Kasumi-1 (cell line): ENCODE data around the gene SLMAP.

ENCODE experiments used
- DNase-seq, 2 experiments: peaks; one replicate each; lab custom pipeline; 2025; lab: John Stamatoyannopoulos, UW

Gene SLMAP

DNA sequence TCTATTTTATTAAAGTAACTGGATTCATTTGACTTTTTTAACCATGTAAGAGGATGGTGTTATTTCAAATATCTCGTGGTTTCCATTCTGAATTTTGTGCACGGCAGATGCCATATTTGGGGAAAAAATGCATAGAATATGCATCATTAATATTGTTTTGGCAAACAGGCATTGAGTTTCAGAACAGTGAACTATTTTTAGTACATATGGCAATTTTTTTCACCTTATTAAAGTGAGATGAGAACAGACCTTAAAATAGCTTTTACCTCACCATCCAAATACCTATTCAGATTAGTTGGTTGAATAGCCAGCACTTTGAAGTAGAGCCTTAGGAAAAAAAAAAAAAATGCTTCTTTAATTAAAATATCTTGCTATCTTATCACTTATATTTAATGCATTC is 134.8 kb downstream of the SLMAP start:
- no peak for DNase-seq

DNA sequence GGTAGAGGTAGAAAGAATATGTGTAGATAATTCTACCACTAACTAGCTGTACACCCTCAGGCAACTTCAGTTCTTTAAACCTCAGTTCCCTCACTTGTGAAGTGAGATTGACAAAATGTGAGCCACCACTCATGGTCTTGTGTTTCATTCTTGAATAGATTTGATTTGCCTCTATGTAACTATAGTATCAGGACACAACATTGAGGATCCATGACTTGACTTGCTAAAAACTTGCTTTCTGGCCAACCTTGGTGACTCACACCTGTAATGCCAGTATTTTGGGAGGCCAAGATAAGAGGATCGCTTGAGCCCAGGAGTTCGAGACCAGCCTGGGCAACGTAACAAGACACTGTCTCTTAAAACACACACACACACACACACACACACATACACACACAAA is 136.3 kb downstream of the SLMAP start:
- no peak for DNase-seq

DNA sequence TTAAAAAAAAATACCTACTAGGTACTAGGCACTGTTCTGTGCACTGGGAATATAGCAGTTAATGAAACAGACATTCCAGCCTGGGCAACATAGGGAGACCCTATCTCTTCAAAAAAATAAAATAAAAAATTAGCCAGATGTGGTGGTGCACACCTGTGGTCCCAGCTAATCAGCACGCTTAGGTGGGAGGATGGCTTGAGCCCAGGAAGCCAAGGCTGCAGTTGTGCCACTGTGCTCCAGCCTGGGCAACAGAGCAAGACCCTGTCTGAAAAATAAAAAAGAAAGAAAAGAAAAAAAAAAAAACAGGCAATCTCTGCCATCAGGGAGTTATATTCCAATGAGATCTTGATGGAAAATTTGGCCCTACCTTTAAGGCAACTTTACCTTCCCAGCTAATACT is 137.0 kb downstream of the SLMAP start:
- no peak for DNase-seq

DNA sequence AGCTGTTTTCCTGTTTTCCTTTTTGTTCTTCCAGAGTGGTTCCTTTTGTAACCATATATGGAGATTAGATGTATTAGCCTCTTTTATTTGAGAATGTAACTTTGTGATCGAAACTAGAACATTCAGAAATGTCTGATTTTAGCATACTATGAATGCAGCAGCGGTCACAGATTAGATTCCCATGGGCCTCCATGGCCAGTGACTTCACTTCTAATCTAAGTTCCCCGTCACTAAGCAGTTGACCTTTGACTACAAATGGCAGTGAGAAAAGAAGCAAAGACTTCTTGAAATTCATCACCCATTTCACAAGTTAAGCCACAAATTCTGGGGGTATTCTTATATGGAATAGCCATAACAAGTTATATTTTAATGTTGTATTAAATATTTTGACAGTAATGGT is 137.6 kb downstream of the SLMAP start:
- DNase-seq = no peak

DNA sequence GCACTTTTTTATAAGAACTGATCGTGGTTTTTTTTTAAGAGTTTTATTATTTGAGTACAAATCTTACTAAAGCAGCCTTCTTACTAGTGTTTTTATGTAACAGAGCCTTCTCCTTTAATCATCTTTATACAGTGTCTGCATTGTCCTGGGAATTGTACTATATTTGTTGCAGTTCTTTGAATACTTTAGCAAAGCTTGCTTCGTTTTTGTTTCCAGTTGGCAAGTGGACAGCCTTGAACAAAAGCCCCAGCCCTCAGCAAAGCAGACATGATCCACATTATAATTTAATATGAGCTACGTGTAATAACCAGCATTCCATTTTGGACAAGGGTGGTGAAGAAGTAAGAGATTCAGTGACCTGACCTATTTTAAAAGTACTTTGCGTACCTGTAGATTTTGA is 139.9 kb downstream of the SLMAP start:
- no peak for DNase-seq

DNA sequence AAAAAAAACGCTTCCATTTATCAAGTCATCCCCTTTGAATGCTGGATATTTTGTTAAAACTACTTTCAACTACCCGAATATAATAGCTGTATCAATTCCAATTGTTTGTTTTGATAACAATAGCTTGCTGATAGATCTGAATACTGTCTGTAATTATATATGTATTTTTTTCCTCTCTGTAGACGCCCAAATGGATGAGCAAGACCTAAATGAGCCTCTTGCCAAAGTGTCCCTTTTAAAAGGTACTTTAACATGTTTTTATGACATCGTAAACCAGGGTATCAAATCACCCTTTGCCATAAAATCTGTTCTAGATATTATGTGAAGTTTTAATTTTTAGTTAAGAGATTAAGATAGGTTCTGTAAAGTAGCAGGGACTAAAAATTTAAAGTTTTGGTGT is 140.6 kb downstream of the SLMAP start:
- no peak for DNase-seq

DNA sequence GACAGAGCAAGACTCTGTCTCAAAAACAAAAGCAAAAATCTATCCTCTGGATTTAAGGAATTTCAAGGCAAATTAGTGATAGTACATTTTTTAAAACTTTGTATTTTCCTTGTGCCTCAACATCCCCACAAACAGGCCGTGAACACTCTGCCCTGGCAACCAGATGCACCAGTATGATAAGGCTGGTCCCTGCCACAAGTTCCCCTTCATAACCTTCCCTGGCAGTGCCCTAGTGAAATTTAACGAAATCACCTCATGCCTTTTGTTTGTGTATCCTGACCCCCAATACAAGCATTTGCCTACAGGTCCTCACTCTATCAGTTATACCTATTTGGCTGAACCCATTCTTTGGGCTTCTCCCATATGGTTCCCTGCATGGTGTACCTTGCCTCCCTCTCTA is 144.7 kb downstream of the SLMAP start:
- DNase-seq = no peak

DNA sequence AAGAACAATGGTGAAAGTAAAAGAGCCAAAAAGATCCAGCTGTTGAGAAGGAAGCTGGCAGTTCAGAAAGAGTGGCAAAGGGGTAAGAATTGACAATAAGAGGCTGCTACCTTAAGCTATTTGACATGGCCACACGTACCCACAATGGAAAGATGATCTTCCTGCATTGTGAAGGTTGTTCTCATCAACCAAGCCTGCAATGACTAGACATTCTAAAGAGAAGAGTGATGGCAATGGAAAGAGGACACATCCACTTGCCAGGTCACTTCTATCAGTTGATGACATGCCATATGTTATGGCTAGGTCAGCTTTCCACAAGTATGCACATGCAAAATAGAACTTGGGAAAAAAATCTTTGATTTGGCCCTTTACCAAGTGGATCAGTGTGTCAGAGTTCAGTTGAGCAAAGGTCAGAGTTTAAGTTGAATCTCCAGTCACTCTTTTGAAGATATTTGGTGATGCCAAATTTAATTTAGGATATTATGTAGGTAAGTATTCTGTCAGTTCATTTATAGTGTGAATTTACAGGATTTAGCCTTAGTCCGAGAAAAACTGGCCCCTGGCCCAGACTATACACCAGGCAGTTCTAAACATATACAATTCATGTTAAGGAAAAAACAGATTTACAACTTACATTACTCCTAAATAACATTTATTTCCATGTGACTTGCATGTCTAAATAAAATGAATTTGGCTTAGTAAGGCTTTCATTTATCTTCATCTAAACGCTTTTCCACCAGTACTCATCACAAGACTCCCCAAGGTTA is 147.2 kb downstream of the SLMAP start:
- no peak for DNase-seq

DNA sequence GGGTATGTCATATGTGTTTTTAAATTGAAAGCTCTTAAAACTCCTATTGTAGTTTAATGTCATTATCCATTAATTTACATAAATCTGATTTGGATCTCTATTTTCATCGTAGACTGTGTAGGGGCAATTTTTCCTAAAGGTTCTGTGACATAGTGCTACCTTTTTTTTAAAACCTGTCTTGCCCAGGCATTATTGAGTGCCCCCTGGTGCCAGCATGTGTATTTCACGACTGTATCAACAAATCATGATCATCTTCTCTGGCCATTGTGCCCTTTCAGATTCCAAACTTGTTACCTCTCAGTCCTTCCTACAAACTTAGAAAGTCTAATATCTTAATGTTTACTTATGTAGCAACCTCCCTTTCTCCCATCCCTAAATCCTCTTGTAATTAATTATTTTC is 154.9 kb downstream of the SLMAP start:
- peak; percentile 18 to 29 for DNase-seq

DNA sequence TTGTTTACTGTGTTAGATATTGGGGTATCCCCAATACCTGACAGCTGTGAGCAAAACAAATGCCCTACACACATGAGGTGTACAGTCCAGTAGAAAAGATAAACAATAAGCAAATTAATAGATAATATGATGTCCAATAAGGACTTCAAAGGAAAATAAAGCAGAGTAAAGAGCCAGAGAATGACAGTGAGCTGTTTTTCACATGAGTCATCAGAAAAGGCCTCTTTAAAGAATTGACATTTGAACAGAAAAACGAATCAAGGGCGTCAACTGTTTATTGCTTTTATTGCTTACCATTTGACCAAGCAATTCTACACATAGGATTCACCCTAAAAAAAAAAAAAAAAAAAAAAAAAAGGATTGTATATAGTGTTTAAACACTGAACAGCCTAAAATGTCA is 155.5 kb downstream of the SLMAP start:
- no peak for DNase-seq

DNA sequence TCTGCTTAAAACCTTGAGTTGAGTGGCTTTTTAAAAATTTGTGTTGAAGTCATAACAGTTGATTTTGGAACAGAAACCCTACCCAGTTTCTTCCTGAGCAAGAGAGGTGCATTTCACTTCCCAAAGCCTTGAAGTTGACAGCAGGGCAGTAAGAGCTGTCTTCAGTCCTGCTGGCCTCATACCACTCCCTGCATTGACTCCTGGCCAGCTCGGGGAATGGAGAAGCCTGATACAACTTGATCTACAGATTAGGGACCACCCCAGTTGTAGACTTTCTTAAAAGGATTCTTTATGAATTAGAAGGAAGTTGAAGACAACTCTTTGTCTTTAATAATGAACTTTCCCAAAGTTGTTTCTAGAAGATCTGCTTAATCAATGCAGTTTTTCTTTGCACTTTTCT is 161.5 kb downstream of the SLMAP start:
- DNase-seq = no peak

DNA sequence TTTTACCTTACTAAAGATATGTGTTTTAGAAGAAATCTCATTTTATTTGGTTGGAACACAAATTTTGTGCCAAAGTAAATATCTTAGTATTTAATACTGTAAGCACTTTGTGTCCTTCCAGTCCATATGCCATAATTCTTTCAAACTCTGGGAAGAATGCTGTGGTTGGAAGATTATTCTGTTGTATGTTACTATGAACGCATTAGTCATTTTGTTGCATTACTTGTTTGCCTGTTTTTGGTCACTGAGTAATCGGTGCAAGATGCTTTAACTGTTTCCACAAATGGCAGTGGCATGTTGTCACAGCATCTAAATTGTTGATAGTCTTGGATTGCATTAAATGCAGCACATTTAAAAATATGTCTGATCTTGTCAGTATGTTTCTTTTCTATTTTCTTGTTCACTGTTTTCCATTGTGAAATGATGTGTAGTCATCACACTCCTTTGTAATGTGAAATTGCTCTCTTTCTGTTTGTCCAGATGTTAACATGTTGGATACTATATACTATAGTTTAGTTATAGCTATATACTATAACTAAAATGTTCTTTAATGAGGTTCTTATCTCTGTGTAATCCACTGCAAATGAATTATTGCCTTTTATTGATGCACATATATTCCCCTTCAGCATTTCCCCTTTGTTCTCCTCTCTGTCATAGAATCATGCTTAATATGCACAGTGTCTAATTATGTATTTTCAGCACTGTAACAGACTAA is 162.2 kb downstream of the SLMAP start:
- no peak for DNase-seq

DNA sequence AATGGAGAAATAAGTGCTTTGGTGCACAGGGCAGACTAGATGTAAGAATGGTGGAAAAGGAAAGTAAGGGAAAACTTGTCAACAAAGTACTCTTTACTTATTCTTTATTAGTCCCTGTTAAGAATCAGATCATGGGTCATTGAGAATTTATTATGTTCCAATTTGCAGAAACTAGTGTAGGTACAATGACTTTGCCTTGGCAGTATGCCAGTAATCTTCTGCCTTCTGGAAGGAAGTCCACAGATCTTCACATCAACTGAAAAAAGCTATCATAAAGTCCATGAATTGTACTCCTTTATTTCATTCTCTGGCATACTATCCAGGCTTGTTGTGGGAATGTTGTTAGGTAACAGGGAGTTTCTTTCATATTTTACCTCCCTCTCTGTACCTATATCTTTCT is 163.9 kb downstream of the SLMAP start:
- peak in 1 of 2 experiments; percentile 7 for DNase-seq

DNA sequence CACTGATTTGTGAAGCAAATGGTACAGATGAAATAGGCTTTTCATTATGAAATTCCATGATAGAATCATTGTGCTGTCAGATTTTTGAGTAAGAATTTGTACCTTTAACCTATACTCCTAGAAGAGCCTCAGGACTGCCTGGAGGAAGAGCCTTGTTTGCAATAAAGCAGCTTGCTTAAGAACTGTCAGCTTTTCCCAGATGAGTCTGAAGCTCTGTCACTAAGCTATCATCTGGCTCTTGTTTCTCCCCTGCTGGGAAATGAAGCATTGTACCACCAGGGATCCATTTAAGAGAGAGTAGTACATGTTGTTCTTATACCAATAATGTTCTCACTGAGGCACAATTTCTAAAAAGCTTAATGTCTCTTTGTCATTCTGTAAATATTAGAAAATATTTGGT is 167.0 kb downstream of the SLMAP start:
- DNase-seq = no peak

DNA sequence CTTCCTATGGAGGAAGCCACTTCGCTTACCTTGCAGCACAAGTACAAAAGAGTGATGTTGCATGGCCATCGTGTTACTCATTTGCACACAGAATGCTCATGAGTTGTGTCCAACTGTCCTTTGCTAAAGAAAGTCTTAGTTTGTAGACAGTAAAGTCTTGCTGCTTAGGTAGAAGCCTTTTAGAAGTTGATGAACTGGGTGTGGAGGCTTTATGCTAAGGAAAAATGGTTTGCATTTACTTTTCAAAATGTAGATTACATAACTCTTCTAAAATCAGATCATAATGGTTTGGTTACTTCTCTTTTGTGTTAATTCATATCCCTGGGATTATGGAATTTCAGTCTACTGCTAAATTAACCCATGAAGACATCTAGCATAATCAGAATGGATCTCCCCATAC is 167.6 kb downstream of the SLMAP start:
- no peak for DNase-seq

DNA sequence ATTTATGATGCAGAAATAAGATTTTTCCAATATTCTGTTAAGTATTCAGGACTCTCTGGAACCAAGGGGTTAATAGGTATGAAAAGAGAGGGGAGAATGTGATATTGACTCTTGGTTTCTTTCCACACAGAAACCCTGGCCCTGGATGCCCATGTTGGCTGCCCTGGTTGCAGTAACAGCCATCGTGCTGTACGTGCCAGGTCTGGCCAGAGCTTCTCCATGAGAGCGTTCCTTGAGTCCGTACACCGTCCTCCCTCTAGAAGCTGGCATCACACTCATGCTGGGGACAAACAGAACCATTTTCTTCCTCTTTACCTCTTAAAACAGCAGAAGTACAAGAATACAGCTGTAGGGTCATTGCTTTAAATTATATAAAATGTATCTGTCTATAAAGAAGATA is 171.1 kb downstream of the SLMAP start:
- no peak for DNase-seq

DNA sequence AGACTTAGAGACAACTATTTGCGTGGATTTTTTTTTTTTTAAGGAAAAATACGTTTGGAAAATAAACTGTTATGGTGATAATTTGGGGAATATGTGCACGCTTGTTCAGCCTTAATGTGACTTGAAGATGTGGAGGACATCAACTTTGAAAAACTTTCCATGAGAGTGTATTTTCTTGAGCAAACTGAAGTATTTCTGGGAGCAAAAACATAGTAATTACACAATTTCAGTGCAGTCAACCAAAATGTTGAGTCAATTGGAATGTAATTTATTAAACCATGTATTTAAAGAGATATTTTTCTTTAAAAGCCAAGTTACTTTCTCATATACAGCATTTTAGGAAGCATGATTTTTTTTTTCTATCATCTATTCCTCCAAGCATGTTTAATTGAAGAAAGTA is 171.8 kb downstream of the SLMAP start:
- no peak for DNase-seq

DNA sequence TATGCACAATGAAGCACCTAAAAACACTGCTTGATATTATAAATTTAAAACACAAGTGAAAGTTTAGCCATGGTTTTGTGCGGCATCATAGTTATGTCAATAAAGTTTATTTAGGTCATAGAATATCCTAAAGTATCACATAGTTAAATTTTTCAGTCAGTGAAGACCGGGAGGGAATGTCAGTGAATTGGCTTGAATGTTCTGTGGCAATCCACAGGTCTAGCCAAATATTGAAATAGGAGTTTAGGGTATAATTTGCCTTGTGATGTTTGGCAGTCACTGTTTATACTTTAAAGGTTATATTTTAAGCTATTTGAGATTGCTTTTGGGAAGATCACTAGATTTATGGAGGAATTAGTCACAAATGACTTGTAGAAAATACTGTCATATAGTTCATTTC is 172.4 kb downstream of the SLMAP start:
- DNase-seq = no peak

DNA sequence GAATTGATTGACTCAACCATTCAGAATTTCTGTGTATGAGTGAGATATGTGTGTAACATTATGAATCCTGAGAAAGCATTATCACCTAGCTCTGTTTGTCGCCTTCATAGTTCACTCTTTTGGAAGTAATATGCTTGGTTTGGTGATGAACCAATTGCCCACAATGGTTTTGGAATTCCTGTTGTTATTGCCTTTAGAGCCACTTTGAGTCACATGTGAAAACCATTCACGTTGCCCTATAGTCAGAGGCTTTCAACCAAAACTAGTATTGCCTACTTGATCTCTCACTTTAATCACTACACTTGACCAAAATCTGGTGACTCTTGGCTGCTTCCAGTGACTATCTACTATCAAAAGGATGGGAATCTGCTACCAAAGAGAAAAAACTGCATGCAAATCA is 173.9 kb downstream of the SLMAP start:
- no peak for DNase-seq

DNA sequence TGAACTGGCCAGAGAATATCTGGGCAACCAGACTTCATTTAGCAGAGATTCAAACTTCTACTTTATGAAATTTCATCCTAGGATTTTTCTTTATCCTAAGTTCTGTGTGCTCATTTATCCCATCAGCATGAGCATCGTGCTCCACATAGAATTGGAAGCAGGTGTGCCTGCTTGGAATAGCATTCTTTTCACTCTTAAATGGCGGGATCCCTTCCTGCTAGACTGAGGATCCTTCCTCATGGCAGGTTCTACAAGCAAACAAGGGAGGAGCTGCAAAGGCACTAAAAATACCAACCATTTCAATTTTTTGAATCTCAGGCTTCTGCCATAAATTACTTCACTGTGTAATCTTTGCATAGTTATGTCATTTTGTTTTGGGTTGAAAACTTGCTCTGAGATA is 177.5 kb downstream of the SLMAP start:
- no peak for DNase-seq

DNA sequence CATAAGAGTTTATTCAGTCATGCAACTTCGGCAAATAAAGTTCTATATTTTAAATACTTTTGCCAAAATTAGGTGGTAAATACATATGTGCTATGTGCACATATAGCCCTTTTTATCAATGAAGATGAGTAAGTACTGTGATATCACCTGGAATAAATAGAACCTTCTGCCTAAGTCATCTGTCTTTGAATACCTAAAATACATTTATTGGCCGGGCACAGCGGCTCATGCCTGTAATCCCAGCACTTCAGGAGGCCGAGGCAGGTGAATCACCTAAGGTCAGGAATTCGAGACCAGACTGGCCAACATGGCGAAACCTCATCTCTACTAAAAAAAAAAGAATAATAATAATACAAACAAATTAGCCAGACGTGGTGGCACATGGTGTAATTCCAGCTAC is 178.3 kb downstream of the SLMAP start:
- no peak for DNase-seq

DNA sequence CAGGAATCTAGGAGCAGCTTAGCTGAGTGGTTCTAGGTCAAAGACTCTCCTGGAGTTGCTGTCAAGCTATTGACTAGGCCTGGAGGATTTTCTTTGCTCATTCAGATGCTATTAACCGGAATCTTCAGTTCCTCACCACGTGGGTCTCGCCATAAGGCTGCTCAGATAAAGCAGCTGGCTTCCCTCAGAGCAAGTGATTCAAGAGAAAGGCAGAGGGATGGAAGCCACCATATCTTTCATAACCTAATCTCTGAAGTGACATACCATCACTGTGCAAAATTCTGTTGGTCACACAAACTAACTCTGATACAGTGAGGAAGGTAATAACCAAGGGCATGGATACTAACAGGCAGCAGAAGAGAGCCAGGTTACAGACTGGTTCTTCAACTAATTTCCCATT is 179.4 kb downstream of the SLMAP start:
- DNase-seq = no peak

DNA sequence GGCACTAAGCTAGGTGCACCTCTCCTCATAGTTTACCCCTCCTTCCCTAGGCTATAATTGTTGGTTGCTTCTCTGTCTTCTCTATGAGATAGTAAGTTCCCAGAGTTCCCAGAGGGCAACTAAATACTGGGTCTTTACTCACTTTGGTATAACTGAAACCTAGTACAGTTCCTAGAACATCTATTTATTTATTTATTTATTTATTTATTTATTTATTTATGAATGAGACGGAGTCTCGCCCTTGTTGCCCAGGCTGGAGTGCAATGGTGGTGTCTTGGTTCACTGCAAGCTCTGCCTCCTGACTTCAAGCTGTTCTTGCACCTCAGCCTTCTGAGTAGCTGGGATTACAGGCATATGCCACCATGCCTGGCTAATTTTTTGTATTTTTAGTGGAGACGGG is 181.0 kb downstream of the SLMAP start:
- DNase-seq = no peak

DNA sequence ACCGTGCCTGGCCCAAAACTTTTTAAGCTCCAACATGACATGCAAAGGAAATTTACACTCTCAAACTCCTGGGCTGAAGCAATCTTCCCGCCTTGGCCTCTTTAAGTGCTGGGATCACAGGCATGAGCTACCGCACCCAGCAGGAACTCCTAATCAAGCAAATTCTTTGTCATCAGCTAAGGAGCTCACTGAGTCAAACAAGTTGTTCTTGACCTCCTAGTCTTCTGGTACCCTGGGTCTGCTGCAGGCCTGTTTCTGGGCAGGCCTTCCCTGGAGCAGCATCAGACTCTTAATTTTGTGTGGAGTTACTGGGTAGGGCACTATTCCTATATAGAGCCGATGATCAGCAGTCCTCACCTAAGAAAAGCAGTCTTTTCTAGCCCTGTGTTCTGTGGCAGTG is 183.7 kb downstream of the SLMAP start:
- no peak for DNase-seq
